K562 (cell line): ENCODE measurements around the gene CCDC85C. TPM values are rescaled to one million over a fixed set of nuclear protein-coding genes. Genes with fewer than 3 reads are reported as not detected.

Source experiments
- ATAC-seq: fragments of 200-7000 bp; cut with Tn5 transposase; 3 replicates; pipeline ENCODE4 v1.9.1; 2020; ENCODE audit warnings: moderate library complexity
- BruUV-seq: library from RNA; stranded (reverse); fragments of 400-500 nt; replicated peaks from 2 replicates; lab custom pipeline; 2021; lab: Mats Ljungman, UMichigan
- CTCF ChIA-PET: fragments of 300-600 bp; formaldehyde crosslinking; extraction: SDS; loops from one replicate; lab custom pipeline; 2021; ENCODE audit warnings: low intra/inter-chr PET ratio; lab: Yijun Ruan, JAX
- POLR2A ChIA-PET: fragments of 300-600, 350-650 bp; sonication (Branson Sonifier 250); formaldehyde crosslinking; extraction: SDS; loops from one replicate; lab custom pipeline; 2021; ENCODE audit warnings: antibody characterized with exemption, inconsistent platforms; lab: Yijun Ruan, JAX
- DNase-seq, 4 experiments: peaks; one replicate each; pipeline versions ENCODE4 v3.0.0 to v3.0.0-alpha.2; 2011 to 2018; ENCODE audit warnings: low spot score in 3 of 4, mixed read lengths in 3 of 4; ENCODE audit errors: extremely low read depth in 1 of 4
- FAIRE-seq: peaks from 2 replicates; lab custom pipeline; 2011; peaks lifted over from hg19 to GRCh38; lab: Jason Lieb, UNC
- H2AFZ ChIP-seq: 2 replicates; pipeline ENCODE4 v1.6.0; 2011; ENCODE audit warnings: low read depth, low read length, control low read depth, inconsistent platforms
- H3K27ac ChIP-seq: fragments of 200-600 bp; 3 replicates; pipeline ENCODE4 v1.8.0; 2011; ENCODE audit warnings: low read depth, mild to moderate bottlenecking, control low read depth, inconsistent platforms, low read length, moderate library complexity, mixed read lengths; ENCODE audit errors: extremely low read depth
- H3K27me3 ChIP-seq, 2 experiments: fragments of 300-600 bp in 1 of 2; 2 replicates in 1 of 2; 3 replicates in 1 of 2; pipeline versions ENCODE4 v1.6.0 to v1.8.0; 2011; ENCODE audit warnings: inconsistent platforms in 2 of 2, low read length in 2 of 2, mild to moderate bottlenecking in 1 of 2, mixed read lengths in 1 of 2, moderate library complexity in 1 of 2; ENCODE audit not compliant: control insufficient read depth in 2 of 2, insufficient read depth in 2 of 2
- H3K36me3 ChIP-seq: fragments of 300-600 bp; 3 replicates; pipeline ENCODE4 v1.8.0; 2011; ENCODE audit warnings: mild to moderate bottlenecking, low read length, inconsistent platforms; ENCODE audit not compliant: control insufficient read depth, insufficient read depth
- H3K4me1 ChIP-seq, 2 experiments: fragments of 200-600 bp in 1 of 2; replicated peaks in 1 of 2; 2 replicates in 1 of 2; 3 replicates in 1 of 2; pipeline versions ENCODE4 v1.5.1 to v1.8.0; 2011; ENCODE audit warnings: inconsistent platforms in 2 of 2, low read length in 2 of 2, mild to moderate bottlenecking in 1 of 2, mixed read lengths in 1 of 2, moderate library complexity in 1 of 2; ENCODE audit not compliant: control insufficient read depth in 2 of 2, insufficient read depth in 2 of 2
- H3K4me2 ChIP-seq: 2 replicates; pipeline ENCODE4 v1.6.1; 2011; ENCODE audit warnings: low read length, control low read depth, inconsistent platforms, mixed read lengths; ENCODE audit not compliant: insufficient read depth
- H3K4me3 ChIP-seq: fragments of 200-600 bp; sonication (generic), shearing (Covaris generic); 2 replicates; pipeline ENCODE4 v1.5.1; 2016; ENCODE audit warnings: control low read depth, inconsistent platforms
- H3K79me2 ChIP-seq: fragments of 200-600 bp; 3 replicates; pipeline ENCODE4 v1.8.0; 2011; ENCODE audit warnings: low read length, inconsistent platforms; ENCODE audit not compliant: control insufficient read depth, insufficient read depth
- H3K9ac ChIP-seq, 2 experiments: 2 replicates each; pipeline versions ENCODE4 v1.6.0 to v1.6.1; 2011; ENCODE audit warnings: low read depth in 2 of 2, low read length in 2 of 2, control low read depth in 1 of 2, inconsistent platforms in 1 of 2, mild to moderate bottlenecking in 1 of 2, mixed read lengths in 1 of 2; ENCODE audit not compliant: insufficient read depth in 1 of 2
- H3K9me1 ChIP-seq: one replicate; pipeline ENCODE4 v1.6.0; 2011; ENCODE audit warnings: inconsistent platforms, mild to moderate bottlenecking, low read length, moderate library complexity; ENCODE audit not compliant: control insufficient read depth, insufficient read depth
- H3K9me3 ChIP-seq: replicated peaks from 2 replicates; pipeline ENCODE4 v1.5.1; 2011; ENCODE audit warnings: low read depth, low read length, inconsistent platforms; ENCODE audit not compliant: control insufficient read depth, insufficient read depth
- H4K20me1 ChIP-seq: replicated peaks from 2 replicates; pipeline ENCODE4 v1.6.1; 2011; ENCODE audit warnings: low read length, inconsistent platforms, mixed read lengths; ENCODE audit not compliant: control insufficient read depth, insufficient read depth
- CTBP1 ChIP-seq: fragments of 450-650 bp; IDR thresholded peaks from 2 replicates; pipeline ENCODE4 v1.6.1; 2016; ENCODE audit warnings: borderline replicate concordance
- EWSR1 ChIP-seq: fragments of 450-650 bp; IDR thresholded peaks from 2 replicates; pipeline ENCODE4 v1.6.1; 2018; ENCODE audit warnings: borderline replicate concordance, mild to moderate bottlenecking, low read depth, moderate library complexity; ENCODE audit not compliant: partially characterized antibody
- FOS ChIP-seq: IDR thresholded peaks from 3 replicates; pipeline ENCODE4 v1.6.1; 2011; ENCODE audit not compliant: insufficient read length; ENCODE audit errors: extremely low read depth
- FOXK1 ChIP-seq: sonication (generic); formaldehyde crosslinking; IDR thresholded peaks from 2 replicates; pipeline ENCODE4 v1.8.0; 2022; ENCODE audit warnings: missing genetic modification reagents, mild to moderate bottlenecking, borderline replicate concordance
- HMBOX1 ChIP-seq: sonication (generic); IDR thresholded peaks from 2 replicates; pipeline ENCODE4 v1.6.1; 2016
- RBM34 ChIP-seq: fragments of 200-400 bp; formaldehyde crosslinking; IDR thresholded peaks from 2 replicates; pipeline ENCODE4 v1.6.1; 2018; ENCODE audit warnings: low read length, borderline replicate concordance; ENCODE audit not compliant: insufficient read depth
- TAL1 ChIP-seq: fragments of 450-650 bp; IDR thresholded peaks from 2 replicates; pipeline ENCODE4 v1.6.1; 2016; ENCODE audit warnings: mild to moderate bottlenecking
- TGIF2 ChIP-seq: sonication (generic); formaldehyde crosslinking; IDR thresholded peaks from 2 replicates; pipeline ENCODE4 v1.8.1; 2022; ENCODE audit warnings: mild to moderate bottlenecking, missing genetic modification reagents, moderate library complexity
- ZNF395 ChIP-seq: fragments of 200-800 bp; sonication (Bioruptor generic); IDR thresholded peaks from 2 replicates; pipeline ENCODE4 v1.6.1; 2017; ENCODE audit warnings: missing genetic modification characterization, missing compliant biosample characterization
- ZNF431 ChIP-seq: sonication (generic); formaldehyde crosslinking; IDR thresholded peaks from 2 replicates; pipeline ENCODE4 v1.8.0; 2022; ENCODE audit warnings: mild to moderate bottlenecking, missing genetic modification reagents
- WGBS: fragments of 100-300 bp; shearing (Covaris generic); methylation state at CpG from one replicate; pipeline ENCODE4 v1.1.6; 2016; ENCODE audit warnings: low coverage, mixed read lengths; ENCODE audit not compliant: insufficient coverage; ENCODE audit errors: missing lambda C conversion rate; 5-methylcytosine and 5-hydroxymethylcytosine counted together
- in situ Hi-C: fragments of 300-500 bp; cut with MboI; formaldehyde crosslinking; loops from 4 replicates; pipeline ENCODE4 v1.15.0; 2018; ENCODE audit warnings: inconsistent platforms, mixed read lengths
- intact Hi-C: fragments of 100-400 bp; cut with micrococcal nuclease; formaldehyde crosslinking; loops from 2 replicates; pipeline ENCODE4 v1.14.2; 2022
- polyA plus RNA-seq, 8 experiments: library from polyadenylated mRNA; depleted of rRNA in 4 of 8; stranded (reverse) in 5 of 8; unstranded in 3 of 8; fragments of >200 nt; fragmentation: Nextera tagmentation in 2 of 8; fragmentation: Illumina TruSeq in 1 of 8; extraction: Ambion mirVana in 2 of 8; extraction: Trizol in 1 of 8; gene quantifications; 2 replicates each; pipeline versions ENCODE4 v1.2.1 to v1.2.3, GENCODE V29; 2011 to 2014; ENCODE audit warnings: inconsistent platforms in 1 of 8, missing spikeins in 1 of 8
- total RNA-seq, 7 experiments: library from RNA; depleted of rRNA in 6 of 7; stranded (reverse); fragments of >200 nt in 6 of 7; fragmentation: Illumina TruSeq in 2 of 7; extraction: Trizol in 2 of 7; gene quantifications; 2 replicates each; pipeline versions ENCODE4 v1.2.1 to v1.2.3, GENCODE V29; 2011 to 2021; ENCODE audit warnings: low replicate concordance in 1 of 7
- TF ChIP-seq, protein P1 (sequence below), 3 experiments: fragments of 200-800 bp in 1 of 3; sonication (Bioruptor generic) in 1 of 3; sonication (generic) in 1 of 3; formaldehyde crosslinking in 1 of 3; IDR thresholded peaks; 2 replicates each; pipeline versions ENCODE4 v1.6.1 to v1.8.0; 2016 to 2022; ENCODE audit warnings: mild to moderate bottlenecking in 2 of 3, missing compliant biosample characterization in 2 of 3, missing genetic modification characterization in 2 of 3, missing genetic modification reagents in 1 of 3

CCDC85C gene
- total and polyA plus RNA-seq, 9 of the 15 experiments (the other 6 are each of a cell fraction or from before 2014, with no cell fraction given): 0.18 to 22.0 (median 6.3) TPM

GRCh38 chr14:99468836-99469592, 135.0 kb downstream of the CCDC85C start (continued):
- TF ChIP-seq HMBOX1: no peak
- no peak for TF ChIP-seq FOS
- no peak for TF ChIP-seq ZNF395
- TF ChIP-seq TGIF2 (CRISPR knock-in tag): no peak
- no peak for TF ChIP-seq TAL1
- no peak for TF ChIP-seq ZNF431
- TF ChIP-seq FOXK1 (CRISPR knock-in tag): no peak
- TF ChIP-seq CTBP1: no peak

- POLR2A ChIA-PET: interaction anchor here (1.0 to 1.3 kb wide), 2 partner anchors 8 to 13 kb away, joined by 3 to 6 read pairs; partner anchors contain the start of genes CCNK and SETD3
- CTCF ChIA-PET: no interaction called here
- TF ChIP-seq RBM34 (no peak), EWSR1 (no peak)
- TF ChIP-seq, protein P1, sequence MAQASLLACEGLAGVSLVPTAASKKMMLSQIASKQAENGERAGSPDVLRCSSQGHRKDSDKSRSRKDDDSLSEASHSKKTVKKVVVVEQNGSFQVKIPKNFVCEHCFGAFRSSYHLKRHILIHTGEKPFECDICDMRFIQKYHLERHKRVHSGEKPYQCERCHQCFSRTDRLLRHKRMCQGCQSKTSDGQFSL (CRISPR knock-in tag; IDR thresholded peaks at IDR 0.05): no peak
- TF ChIP-seq, protein P1 (tag; IDR thresholded peaks at IDR 0.05): no peak
- Histone ChIP-seq H3K9ac (no peak overlapping the region), H3K9me1 (no peaks in the 10 kb centered on the region), H3K27me3 (no peaks in the 10 kb centered on the region), H3K4me2 (no peak overlapping the region), H3K4me1 (peaks cover 0 to 2% of the 10 kb centered on the region in 2 experiments; a peak in 2 of 5 replicates), H2AFZ (no peak overlapping the region), H3K79me2 (peaks cover 53% of the 10 kb centered on the region), H3K27ac (no peak overlapping the region), H3K4me3 (no peak overlapping the region), H3K9me3 (no peaks in the 10 kb centered on the region), H4K20me1 (peaks cover 18% of the 10 kb centered on the region), H3K36me3 (peaks cover 24% of the 10 kb centered on the region; the same call in 2 of the 3 replicates)
- no peak for DNase-seq
- WGBS: 79% methylated on average over 4 of the region's 4 CpGs
- no peak for ATAC-seq
- intact Hi-C loops (no loop called here), in situ Hi-C loops (no loop called here)
- no TSS peak for BruUV-seq
- no peak for FAIRE-seq
Observed at GRCh38 chr14:99468081-99468480, 135.9 kb downstream of the CCDC85C start.
